KMS-11 (cell line): Measurements from ENCODE around the gene CRELD2.
A peak's percentile ranks its signal among the peaks of the same experiment; 100 is the strongest.

ENCODE experiments used
- H2AFZ ChIP-seq: fragments of 200-600 bp; sonication (generic); 2 replicates; pipeline ENCODE4 v1.6.1; 2016; ENCODE audit warnings: antibody characterized with exemption, mixed run types, low read depth
- H3K27ac ChIP-seq: fragments of 200-600 bp; sonication (generic); 2 replicates; pipeline ENCODE4 v1.6.1; 2016; ENCODE audit warnings: mild to moderate bottlenecking, mixed run types
- H3K27me3 ChIP-seq: fragments of 200-600 bp; sonication (generic); 2 replicates; pipeline ENCODE4 v1.6.1; 2017; ENCODE audit warnings: mild to moderate bottlenecking, low read depth, mixed run types, moderate library complexity; ENCODE audit not compliant: insufficient read depth
- H3K36me3 ChIP-seq: fragments of 200-600 bp; sonication (generic); 2 replicates; pipeline ENCODE4 v1.6.1; 2017; ENCODE audit warnings: mild to moderate bottlenecking, mixed run types; ENCODE audit not compliant: insufficient read depth
- H3K4me1 ChIP-seq: fragments of 200-600 bp; sonication (generic); 2 replicates; pipeline ENCODE4 v1.6.1; 2016; ENCODE audit warnings: mild to moderate bottlenecking, low read depth, mixed run types; ENCODE audit not compliant: poor library complexity, severe bottlenecking
- H3K4me2 ChIP-seq: fragments of 200-600 bp; sonication (generic); 2 replicates; pipeline ENCODE4 v1.7.0; 2016; ENCODE audit warnings: mild to moderate bottlenecking, mixed run types
- H3K4me3 ChIP-seq: fragments of 200-600 bp; sonication (generic); IDR thresholded peaks from 2 replicates; pipeline ENCODE4 v1.6.1; 2017; ENCODE audit warnings: low read depth, low read length, mixed read lengths; ENCODE audit not compliant: insufficient read depth
- H3K79me2 ChIP-seq: fragments of 200-600 bp; sonication (generic); 2 replicates; pipeline ENCODE4 v1.6.1; 2016; ENCODE audit warnings: low read depth, mixed run types; ENCODE audit not compliant: insufficient read depth
- H3K9ac ChIP-seq: fragments of 200-600 bp; sonication (generic); 2 replicates; pipeline ENCODE4 v1.6.1; 2016; ENCODE audit warnings: mild to moderate bottlenecking, mixed run types
- H4K20me1 ChIP-seq: fragments of 200-600 bp; sonication (generic); 2 replicates; pipeline ENCODE4 v1.6.1; 2016; ENCODE audit warnings: mild to moderate bottlenecking, mixed run types; ENCODE audit not compliant: insufficient read depth
- TF ChIP-seq, protein P1 (sequence below): fragments of 200-600 bp; sonication (generic); conservative IDR thresholded peaks from 2 replicates; pipeline ENCODE4 v1.6.1; 2017; ENCODE audit warnings: low read depth, mild to moderate bottlenecking, antibody characterized with exemption, low read length, moderate library complexity, mixed read lengths

CRELD2 gene

DNA sequence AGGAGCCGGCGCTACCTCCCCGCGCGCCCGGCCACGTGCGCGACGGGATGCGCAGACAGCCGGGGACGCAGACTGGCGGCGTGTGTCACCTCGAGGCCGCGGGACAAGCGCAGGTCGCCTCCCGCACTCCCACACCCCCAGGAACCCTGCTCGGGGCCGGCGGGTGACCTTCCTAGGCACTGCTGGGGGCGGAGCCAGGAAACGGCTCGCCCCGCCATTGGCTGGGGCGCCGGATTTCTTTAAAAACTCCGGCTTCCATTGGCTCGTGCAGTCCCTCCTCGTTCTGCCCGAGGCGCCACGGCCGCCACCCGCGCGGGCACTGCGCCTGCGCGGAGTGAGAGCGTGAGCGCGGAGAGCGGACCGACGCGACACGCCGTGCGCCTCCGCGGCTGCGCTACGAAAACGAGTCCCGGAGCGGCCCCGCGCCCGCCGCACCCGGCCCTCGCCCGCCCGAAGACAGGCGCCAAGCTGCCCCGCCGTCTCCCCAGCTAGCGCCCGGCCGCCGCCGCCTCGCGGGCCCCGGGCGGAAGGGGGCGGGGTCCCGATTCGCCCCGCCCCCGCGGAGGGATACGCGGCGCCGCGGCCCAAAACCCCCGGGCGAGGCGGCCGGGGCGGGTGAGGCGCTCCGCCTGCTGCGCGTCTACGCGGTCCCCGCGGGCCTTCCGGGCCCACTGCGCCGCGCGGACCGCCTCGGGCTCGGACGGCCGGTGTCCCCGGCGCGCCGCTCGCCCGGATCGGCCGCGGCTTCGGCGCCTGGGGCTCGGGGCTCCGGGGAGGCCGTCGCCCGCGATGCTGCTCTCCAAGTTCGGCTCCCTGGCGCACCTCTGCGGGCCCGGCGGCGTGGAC is 41.9 kb downstream of the CRELD2 start, which contains the start of gene PIM3:
PIM3 (plus strand) TSS at position 614 of the 846 bp plus-strand sequence; CDS start at position 790, 176 bp downstream.
- Histone ChIP-seq H2AFZ (peak within 1 kb of the TSS; percentile 14; the same call in 1 of the 2 replicates), H4K20me1 (no peaks in the 10 kb centered on the region), H3K9ac (peak within 1 kb of the TSS; percentile 78), H3K4me3 (no peak within 1 kb of the TSS), H3K36me3 (no peaks in the 10 kb centered on the region), H3K4me2 (peak within 1 kb of the TSS; percentile 53), H3K79me2 (peaks cover 24% of the 10 kb centered on the region), H3K4me1 (peaks cover 9% of the 10 kb centered on the region), H3K27ac (peak within 1 kb of the TSS; percentile 53), H3K27me3 (no peaks in the 10 kb centered on the region)
- TF ChIP-seq, protein P1, sequence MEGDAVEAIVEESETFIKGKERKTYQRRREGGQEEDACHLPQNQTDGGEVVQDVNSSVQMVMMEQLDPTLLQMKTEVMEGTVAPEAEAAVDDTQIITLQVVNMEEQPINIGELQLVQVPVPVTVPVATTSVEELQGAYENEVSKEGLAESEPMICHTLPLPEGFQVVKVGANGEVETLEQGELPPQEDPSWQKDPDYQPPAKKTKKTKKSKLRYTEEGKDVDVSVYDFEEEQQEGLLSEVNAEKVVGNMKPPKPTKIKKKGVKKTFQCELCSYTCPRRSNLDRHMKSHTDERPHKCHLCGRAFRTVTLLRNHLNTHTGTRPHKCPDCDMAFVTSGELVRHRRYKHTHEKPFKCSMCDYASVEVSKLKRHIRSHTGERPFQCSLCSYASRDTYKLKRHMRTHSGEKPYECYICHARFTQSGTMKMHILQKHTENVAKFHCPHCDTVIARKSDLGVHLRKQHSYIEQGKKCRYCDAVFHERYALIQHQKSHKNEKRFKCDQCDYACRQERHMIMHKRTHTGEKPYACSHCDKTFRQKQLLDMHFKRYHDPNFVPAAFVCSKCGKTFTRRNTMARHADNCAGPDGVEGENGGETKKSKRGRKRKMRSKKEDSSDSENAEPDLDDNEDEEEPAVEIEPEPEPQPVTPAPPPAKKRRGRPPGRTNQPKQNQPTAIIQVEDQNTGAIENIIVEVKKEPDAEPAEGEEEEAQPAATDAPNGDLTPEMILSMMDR, result no peak

DNA sequence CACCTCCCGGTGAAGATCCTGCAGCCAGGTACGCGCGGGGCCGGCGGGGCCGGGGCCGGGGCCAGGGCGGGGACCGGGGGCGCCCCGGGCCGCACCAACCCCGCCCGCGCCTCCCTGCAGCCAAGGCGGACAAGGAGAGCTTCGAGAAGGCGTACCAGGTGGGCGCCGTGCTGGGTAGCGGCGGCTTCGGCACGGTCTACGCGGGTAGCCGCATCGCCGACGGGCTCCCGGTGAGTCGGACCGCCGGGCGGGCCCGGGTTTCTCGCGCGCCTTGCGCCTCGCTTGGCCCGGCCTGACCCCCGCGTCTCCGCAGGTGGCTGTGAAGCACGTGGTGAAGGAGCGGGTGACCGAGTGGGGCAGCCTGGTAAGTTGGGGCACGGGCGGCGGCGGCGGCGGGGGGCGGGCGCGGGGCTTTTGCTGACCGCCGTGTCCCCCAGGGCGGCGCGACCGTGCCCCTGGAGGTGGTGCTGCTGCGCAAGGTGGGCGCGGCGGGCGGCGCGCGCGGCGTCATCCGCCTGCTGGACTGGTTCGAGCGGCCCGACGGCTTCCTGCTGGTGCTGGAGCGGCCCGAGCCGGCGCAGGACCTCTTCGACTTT is 42.7 kb downstream of the CRELD2 start:
- H3K27me3 ChIP-seq, result no peaks in the 10 kb centered on the region
- no peaks in the 10 kb centered on the region for H4K20me1 ChIP-seq
- TF ChIP-seq, protein P1, result no peak
- peaks cover 9% of the 10 kb centered on the region for H3K4me1 ChIP-seq
- H3K27ac ChIP-seq, result peak overlapping the region; percentile 40
- peak overlapping the region; percentile 78 for H3K9ac ChIP-seq
- H3K36me3 ChIP-seq, result no peaks in the 10 kb centered on the region
- H3K79me2 ChIP-seq, result peaks cover 24% of the 10 kb centered on the region
- H2AFZ ChIP-seq, result no peak overlapping the region
- no peak overlapping the region for H3K4me3 ChIP-seq
- no peak overlapping the region; the same call in 1 of the 2 replicates for H3K4me2 ChIP-seq

DNA sequence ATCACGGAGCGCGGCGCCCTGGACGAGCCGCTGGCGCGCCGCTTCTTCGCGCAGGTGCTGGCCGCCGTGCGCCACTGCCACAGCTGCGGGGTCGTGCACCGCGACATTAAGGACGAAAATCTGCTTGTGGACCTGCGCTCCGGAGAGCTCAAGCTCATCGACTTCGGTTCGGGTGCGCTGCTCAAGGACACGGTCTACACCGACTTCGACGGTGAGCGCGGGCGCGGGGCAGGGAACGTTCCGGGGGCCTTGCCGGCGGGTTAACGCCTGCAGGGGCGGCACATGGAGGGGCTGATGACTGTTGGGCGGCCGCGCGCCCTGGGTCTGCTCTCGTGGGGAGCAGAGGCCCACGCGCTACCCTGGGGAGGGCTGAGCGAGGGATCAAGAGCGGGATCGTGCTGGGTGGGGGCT is 43.2 kb downstream of the CRELD2 start:
- Histone ChIP-seq H3K27ac (peak overlapping the region; percentile 40), H4K20me1 (no peaks in the 10 kb centered on the region)

DNA sequence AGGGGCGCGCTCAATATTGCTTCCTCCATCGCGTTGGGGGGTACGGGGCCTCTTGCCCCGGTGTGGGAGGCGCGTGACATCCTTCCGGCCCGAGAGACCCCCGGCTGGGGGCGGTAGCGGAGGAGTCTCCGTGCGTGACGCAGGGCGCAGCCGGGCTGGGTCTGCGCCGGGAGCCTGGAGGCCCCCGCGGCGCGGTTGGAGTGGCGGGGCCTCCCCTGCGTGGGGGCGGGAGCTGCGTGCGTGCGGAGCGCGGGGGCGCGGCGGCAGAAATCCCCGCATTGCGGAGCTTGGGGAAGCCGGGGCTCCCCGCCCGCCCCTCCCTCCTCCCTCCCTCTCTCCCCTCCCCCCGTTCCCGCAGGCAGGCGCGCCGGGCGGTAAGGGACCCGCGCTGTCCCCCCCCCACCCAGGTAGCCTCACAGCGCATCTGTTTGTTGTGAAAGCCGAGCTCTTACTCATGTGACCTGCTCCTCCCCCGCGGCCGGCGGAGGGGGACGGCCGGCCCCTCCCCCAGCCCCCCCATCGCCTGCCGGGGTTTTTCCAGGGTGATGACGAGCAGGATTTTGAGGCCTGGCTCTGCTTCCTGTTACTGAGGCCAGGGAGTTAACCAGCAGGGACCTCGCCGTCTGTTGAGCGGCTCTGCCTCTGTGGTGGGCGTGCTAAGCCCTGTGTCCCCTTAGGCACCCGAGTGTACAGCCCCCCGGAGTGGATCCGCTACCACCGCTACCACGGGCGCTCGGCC is 43.7 kb downstream of the CRELD2 start:
- Histone ChIP-seq H3K9ac (peak overlapping the region; percentile 78; the same call in 1 of the 2 replicates), H3K4me2 (peak overlapping the region; percentile 45; the same call in 1 of the 2 replicates), H3K4me3 (no peak overlapping the region), H3K36me3 (no peaks in the 10 kb centered on the region), H3K27me3 (no peaks in the 10 kb centered on the region), H3K79me2 (peaks cover 24% of the 10 kb centered on the region), H3K4me1 (peaks cover 9% of the 10 kb centered on the region), H3K27ac (peak overlapping the region; percentile 40), H4K20me1 (no peaks in the 10 kb centered on the region), H2AFZ (no peak overlapping the region)
- TF ChIP-seq, protein P1, result no peak

More for the DNA sequence above, 43.2 kb downstream of the CRELD2 start:
- Histone ChIP-seq H2AFZ (no peak overlapping the region), H3K4me2 (peak overlapping the region; percentile 25; the same call in 1 of the 2 replicates), H3K36me3 (no peaks in the 10 kb centered on the region), H3K79me2 (peaks cover 24% of the 10 kb centered on the region), H3K9ac (peak overlapping the region; percentile 78), H3K4me1 (peaks cover 9% of the 10 kb centered on the region), H3K27me3 (no peaks in the 10 kb centered on the region), H3K4me3 (no peak overlapping the region)
- TF ChIP-seq, protein P1, result no peak
